ENCODE data around the gene DES.
A peak's percentile ranks its signal among the peaks of the same experiment; 100 is the strongest.
"Not testable (repeated sequence)": the region's sequence is repeated elsewhere in the genome, so short reads cannot be mapped to it uniquely, and the experiment has no call there.

Gene DES

GRCh38 chr2:219399716-219400478, 18.3 kb upstream of the DES start:
- DNase-seq (ENCODE audit: low read depth in 2 of 2) = no peak

DNA sequence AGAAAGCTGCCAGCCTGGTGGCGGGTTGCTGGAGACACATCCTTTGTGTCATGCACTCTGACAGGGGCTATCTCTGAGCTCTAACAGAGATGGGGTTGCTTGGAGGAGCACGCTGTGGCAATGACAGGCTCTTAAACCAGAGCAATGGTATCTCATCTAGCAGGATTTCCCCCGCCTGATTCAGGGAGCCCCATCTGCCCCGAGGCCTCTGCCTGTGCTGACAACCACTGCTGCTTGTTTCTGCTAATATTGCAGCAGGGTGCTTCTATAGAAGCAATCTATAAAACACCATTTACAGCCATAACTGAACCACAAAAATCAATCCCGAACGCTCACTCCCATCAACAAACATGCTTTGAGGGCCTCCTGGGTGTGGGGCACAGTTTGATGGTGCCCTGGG, 17.6 kb upstream of the DES start:
- DNase-seq (ENCODE audit: low read depth in 2 of 2) = no peak

GRCh38 chr2:219401606-219402005, 16.6 kb upstream of the DES start:
- no peak for DNase-seq (ENCODE audit: low read depth in 2 of 2)

GRCh38 chr2:219402665-219403515, 15.3 kb upstream of the DES start:
- DNase-seq (ENCODE audit: low read depth in 2 of 2) = peak; percentile 17 to 47

DNA sequence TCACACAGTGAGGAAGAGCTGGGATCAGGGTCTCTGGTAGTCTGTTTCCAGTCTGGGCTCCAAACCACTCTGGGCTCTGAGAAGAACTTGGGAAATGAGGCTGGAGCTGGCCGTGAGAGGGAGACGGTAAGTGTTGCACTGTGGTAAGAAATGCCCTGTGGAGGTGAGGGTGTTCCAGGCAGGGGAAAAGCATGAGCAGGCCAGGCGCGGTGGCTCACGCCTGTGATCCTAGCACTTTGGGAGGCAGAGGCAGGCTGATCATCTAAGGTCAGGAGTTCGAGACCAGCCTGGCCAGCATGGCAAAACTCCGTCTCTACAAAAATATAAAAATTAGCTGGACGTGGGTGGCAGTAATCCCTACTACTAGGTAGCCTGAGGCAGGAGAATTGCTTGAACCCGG, 14.3 kb upstream of the DES start:
- no peak for DNase-seq (ENCODE audit: low read depth in 2 of 2)

DNA sequence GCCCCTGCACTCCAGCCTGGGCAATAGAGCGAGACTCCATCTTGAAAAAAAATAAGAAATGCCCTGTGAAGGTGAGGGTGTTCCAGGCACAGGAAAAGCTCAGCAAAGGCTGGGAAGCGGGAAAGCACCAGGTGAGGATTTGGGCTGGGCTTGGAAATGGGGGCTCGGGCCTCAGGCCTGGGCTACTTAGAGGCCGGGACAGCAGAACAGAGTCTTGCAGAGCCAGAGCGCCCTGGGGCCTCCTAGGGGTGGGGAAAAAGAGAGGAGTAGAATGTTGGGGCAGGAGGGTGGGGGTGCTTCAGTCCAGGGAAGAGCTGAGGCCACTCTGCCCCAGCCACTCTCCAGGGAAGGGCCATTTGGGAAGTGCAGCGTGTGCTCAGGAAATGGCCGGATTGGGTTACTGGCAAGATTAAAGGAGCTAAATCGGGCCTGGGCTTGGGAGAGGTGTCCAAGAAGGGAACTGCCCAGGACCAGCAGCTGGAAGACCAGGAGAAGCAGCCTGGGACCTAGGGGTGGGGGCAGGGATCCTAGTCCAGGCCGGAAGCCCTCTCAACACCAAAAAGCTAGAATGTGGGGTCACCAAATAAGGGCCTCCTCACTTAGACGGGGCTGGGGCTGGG, 13.8 kb upstream of the DES start:
- DNase-seq (ENCODE audit: low read depth in 2 of 2) = no peak

GRCh38 chr2:219404954-219405353, 13.2 kb upstream of the DES start:
- no peak for DNase-seq (ENCODE audit: low read depth in 2 of 2)

DNA sequence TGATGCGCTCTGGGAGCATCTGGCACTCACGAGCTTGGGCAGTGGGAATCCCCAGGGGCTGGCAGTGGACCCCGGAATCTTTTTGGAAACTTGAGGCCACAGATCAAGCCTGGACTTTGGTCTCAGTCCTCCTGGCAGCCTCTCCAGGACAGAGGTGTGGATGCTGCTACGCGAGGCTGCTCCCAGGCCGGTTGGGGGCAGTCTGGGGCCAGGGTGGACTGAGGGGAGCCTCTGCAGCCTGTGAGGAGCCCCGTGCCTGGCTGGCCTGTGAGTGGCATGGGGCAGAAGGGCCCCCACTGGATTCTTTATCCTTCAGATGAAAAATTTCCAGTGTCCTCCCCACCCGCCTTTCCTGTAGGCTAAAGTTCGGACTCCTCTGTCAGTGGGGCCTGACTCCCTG, 12.7 kb upstream of the DES start:
- DNase-seq (ENCODE audit: low read depth in 2 of 2) = no peak

DNA sequence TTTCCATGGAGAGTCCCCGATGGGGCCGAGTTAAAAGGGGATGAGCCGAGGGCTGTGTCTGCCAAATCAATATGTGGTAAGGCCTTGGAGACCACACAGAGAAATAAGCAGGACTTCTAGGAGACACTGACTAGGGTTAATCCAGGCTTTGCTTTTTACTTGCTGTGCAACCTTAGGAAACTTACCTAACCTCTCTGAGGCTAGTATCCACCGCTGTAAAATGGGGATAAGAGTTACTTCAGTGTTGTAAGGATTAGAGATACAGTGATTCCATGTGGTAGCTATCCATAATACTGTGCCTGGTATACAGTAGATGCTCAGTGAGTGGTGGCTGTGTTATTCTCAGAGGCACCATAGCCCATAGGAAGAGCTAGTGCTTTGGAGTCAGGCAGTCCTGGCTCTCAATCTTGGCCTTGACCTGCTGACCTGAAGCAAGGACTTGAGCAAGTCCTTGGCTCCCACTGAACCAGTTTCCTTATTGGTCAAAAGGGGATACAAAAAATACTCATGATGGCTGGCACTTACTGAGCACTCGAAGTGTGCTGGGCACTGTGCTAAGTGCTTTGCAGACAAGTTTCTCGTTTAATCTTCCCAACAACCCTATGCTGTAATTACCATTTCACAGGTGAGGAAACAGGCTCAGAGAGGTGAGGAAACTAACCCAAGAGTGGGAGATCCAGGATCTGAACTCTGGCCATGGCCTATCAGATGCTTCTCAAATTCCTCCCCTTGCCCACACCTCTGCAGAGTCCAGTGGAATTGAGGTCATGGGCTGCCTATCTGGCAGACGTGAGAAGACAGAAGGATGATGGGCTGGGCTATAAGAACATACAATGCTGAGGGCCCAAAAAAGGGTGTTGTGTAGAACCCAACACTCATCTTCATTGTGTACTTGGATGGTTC, 12.0 kb upstream of the DES start:
- no peak for DNase-seq (ENCODE audit: low read depth in 2 of 2)

DNA sequence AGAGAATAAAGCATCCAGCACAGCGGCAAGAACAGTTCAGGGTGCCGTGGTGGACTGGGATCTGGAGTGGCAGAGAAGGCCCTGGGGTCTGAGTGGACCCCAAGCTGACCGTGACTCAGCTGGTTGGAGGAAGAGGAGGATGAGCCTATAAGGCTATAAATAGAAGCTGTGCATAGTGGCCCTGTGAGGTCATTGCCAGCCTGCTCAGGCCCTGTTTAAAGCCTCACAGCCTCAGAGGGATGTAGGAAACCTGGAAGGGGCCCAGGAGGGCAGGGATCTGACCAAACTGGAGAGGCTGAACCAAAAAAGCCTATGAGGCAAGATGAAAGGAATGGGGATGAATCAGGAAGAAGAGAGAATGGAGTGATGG, 11.3 kb upstream of the DES start:
- DNase-seq (ENCODE audit: low read depth in 2 of 2) = no peak

- DNase-seq (ENCODE audit: low read depth in 2 of 2) = not testable (repeated sequence)
Measured at GRCh38 chr2:219407343-219407742, 10.8 kb upstream of the DES start.

GRCh38 chr2:219408204-219408603, 10.0 kb upstream of the DES start:
- no peak for DNase-seq (ENCODE audit: low read depth in 2 of 2)

GRCh38 chr2:219408631-219409030, 9.5 kb upstream of the DES start:
- no peak for DNase-seq (ENCODE audit: low read depth in 2 of 2)

DNA sequence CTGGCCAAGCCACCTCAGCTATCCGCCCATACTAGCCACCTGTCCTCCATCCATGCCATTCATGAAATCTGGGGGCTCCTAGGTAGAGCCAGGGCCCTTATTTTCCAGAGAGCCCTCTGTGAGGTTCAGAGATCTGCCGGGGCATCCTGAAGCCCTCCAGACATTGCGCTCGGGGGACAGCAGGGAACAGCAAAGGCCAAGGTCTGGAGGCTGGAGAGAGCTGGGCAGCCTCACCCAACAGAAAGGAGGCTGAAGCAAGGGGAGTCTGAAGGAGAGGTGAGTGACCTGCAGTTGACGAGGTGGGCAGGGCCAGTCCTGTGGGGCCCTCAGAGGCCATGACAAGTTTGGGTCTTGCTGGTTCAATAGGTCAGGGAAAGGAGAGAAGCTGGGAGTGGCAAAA, 8.6 kb upstream of the DES start:
- DNase-seq (ENCODE audit: low read depth in 2 of 2) = no peak

GRCh38 chr2:219410390-219410789, 7.8 kb upstream of the DES start:
- DNase-seq (ENCODE audit: low read depth in 2 of 2) = no peak

GRCh38 chr2:219414857-219415256, 3.3 kb upstream of the DES start:
- no peak for DNase-seq (ENCODE audit: low read depth in 2 of 2)

DNA sequence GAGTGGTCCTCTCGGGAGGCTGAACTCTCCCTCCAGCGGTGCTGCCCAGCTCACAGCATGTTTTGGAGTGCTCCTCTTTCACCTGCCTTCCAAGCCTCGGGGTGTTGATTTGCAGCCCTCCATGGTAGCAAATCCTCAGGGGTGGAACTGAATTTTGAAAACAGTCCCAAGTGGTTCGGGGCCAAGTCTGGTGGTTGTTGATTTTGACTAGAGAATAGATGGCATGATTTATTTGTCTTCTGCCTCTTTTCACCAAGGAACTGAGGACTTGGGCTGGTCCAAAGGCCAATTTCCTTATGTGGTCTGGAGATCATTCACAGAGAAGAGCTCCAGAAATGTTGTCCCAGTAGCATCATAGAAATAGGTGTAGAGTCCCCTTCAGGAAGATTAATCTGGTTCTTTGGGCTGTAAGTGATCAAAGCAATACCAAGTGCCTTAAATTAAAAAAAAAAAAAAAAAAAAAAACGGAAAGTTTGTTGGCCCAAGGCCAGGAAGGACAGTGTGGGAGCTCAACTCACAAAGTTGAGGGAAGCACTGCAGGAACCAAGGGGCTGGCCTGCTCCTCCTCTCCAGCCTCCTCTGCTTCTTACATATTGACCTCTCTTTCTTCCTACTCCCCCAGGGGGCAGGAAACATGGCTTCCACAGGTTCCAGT, 2.5 kb upstream of the DES start:
- no peak for DNase-seq (ENCODE audit: low read depth in 2 of 2)

GRCh38 chr2:219416235-219416602, 2.0 kb upstream of the DES start:
- no peak for DNase-seq (ENCODE audit: low read depth in 2 of 2)

DNA sequence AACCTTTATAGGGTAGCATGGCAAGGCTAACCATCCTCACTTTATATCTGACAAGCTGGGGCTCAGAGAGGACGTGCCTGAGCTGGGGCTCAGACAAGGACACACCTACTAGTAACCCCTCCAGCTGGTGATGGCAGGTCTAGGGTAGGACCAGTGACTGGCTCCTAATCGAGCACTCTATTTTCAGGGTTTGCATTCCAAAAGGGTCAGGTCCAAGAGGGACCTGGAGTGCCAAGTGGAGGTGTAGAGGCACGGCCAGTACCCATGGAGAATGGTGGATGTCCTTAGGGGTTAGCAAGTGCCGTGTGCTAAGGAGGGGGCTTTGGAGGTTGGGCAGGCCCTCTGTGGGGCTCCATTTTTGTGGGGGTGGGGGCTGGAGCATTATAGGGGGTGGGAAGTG, 1.2 kb upstream of the DES start:
- DNase-seq (ENCODE audit: low read depth in 2 of 2) = no peak

DNA sequence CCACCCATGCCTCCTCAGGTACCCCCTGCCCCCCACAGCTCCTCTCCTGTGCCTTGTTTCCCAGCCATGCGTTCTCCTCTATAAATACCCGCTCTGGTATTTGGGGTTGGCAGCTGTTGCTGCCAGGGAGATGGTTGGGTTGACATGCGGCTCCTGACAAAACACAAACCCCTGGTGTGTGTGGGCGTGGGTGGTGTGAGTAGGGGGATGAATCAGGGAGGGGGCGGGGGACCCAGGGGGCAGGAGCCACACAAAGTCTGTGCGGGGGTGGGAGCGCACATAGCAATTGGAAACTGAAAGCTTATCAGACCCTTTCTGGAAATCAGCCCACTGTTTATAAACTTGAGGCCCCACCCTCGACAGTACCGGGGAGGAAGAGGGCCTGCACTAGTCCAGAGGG, 803 bp upstream of the DES start:
- DNase-seq (ENCODE audit: low read depth in 2 of 2) = no peak

DNA sequence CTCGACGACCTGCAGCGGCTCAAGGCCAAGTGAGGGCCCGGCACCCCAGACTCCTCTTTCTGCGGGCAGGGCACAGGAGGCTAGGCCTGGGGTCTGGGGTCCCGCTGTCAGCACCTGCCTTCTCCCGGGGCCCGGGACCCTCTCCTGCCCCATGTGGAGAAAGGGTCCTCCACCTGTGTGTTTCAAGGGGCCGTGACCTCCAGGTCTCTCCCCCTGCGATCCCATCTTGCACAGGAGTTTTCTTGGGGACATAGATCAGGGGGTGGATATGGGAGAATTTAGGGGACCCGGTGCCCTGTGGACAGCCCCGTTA, 791 bp downstream of the DES start:
- no peak for DNase-seq (ENCODE audit: low read depth in 2 of 2)
